ENCODE data around the gene MPL. TPM values are rescaled to one million over a fixed set of nuclear protein-coding genes. Genes with fewer than 3 reads are reported as not detected.

MPL gene
- total and polyA plus RNA-seq, 10 donors: 0.47 to 2.2 (median 1.3) TPM; not detected in 4

- peak; percentile 64 for DNase-seq
- H3K27ac ChIP-seq: no peak overlapping the region
These were observed 30.7 kb upstream of the MPL start for GRCh38 chr1:43306688-43307457.

GRCh38 chr1:43307458-43308158, 30.0 kb upstream of the MPL start:
- Histone ChIP-seq H3K9me3 (no peaks in the 10 kb centered on the region), H3K4me1 (peaks cover 0 to 47% (median 16%) of the 10 kb centered on the region in 6 donors), H3K27me3 (replicated peaks in 1 of 7) (no peaks in the 10 kb centered on the region), H3K36me3 (peaks cover 0 to 34% (median 0%) of the 10 kb centered on the region in 6 donors), H3K27ac (no peak overlapping the region), H3K4me3 (no peak overlapping the region)
- peak; percentile 50 for DNase-seq
- intact Hi-C loops (cut with DNase I; ENCODE audit: low total_unique reads): no loop called here
- TF ChIP-seq CTCF (IDR thresholded peaks at IDR 0.05 in 8 of 11, conservative IDR thresholded peaks at IDR 0.05 in 3 of 11) (no peak), POLR2A (IDR thresholded peaks at IDR 0.05) (no peak), POLR2AphosphoS5 (IDR thresholded peaks at IDR 0.05) (no peak)
- WGBS, 5 donors: 88 to 97% (median 91%) methylated on average over 9 of the region's 9 CpGs

More at GRCh38 chr1:43306688-43307457, 30.7 kb upstream of the MPL start:
- Histone ChIP-seq H3K27me3 (replicated peaks in 1 of 7) (no peaks in the 10 kb centered on the region), H3K4me1 (peaks cover 0 to 54% (median 19%) of the 10 kb centered on the region in 6 donors), H3K9me3 (no peaks in the 10 kb centered on the region), H3K4me3 (no peak overlapping the region), H3K36me3 (peaks cover 0 to 27% (median 0%) of the 10 kb centered on the region in 6 donors)
- intact Hi-C loops (cut with DNase I; ENCODE audit: low total_unique reads): no loop called here
- TF ChIP-seq CTCF (IDR thresholded peaks at IDR 0.05 in 8 of 11, conservative IDR thresholded peaks at IDR 0.05 in 3 of 11) (no peak), POLR2AphosphoS5 (IDR thresholded peaks at IDR 0.05) (no peak), POLR2A (IDR thresholded peaks at IDR 0.05) (no peak)
- WGBS, 5 donors: 80 to 94% (median 90%) methylated on average over 16 to 17 of the region's 17 CpGs

GRCh38 chr1:43308635-43309404, 28.8 kb upstream of the MPL start:
- Histone ChIP-seq H3K36me3 (peaks cover 0 to 46% (median 0%) of the 10 kb centered on the region in 6 donors), H3K9me3 (no peaks in the 10 kb centered on the region), H3K27me3 (replicated peaks in 1 of 7) (no peaks in the 10 kb centered on the region), H3K4me1 (peaks cover 0 to 34% (median 10%) of the 10 kb centered on the region in 6 donors), H3K4me3 (no peak overlapping the region), H3K27ac (peak overlapping the region in 1 of 8 donors; percentile 4)
- 90 to 95% (median 94%) methylated on average over 20 of the region's 20 CpGs for WGBS, 5 donors
- peak; percentile 55 for DNase-seq
- intact Hi-C loops (cut with DNase I; ENCODE audit: low total_unique reads): no loop called here
- TF ChIP-seq POLR2AphosphoS5 (IDR thresholded peaks at IDR 0.05): no peak
- TF ChIP-seq POLR2A (IDR thresholded peaks at IDR 0.05): no peak
- TF ChIP-seq CTCF (IDR thresholded peaks at IDR 0.05 in 8 of 11, conservative IDR thresholded peaks at IDR 0.05 in 3 of 11): no peak

Measured in spleen (tissue), 11 donors.